Measurements from ENCODE around the gene UMAD1.

DNA sequence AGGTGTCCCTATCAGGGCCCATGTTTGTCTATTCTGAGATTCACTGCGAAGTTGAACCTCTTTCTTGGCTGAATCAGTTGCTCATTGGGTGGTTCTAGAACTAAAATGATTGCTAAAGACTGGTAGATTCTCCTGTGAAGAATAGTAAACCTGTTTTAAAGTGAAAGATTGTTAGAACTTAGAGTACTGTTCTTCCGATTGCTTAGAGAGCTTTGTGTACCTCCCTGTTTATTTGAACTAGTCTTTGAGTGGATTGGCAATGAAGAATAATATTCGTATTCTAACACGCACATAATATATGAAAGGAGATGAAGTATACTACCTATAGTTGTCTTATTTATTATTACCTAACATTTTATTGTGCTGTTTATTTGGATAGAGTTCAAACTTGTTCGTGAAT, 202.7 kb downstream of the UMAD1 start:
- TF ChIP-seq CTCF (conservative IDR thresholded peaks at IDR 0.05; ENCODE audit: low read depth in 2 of 2) = no peak
- TF ChIP-seq EZH2 (IDR thresholded peaks at IDR 0.05; ENCODE audit: low read depth, unreplicated experiment) = no peak
- no peak for TF ChIP-seq EZH2phosphoT487 (IDR thresholded peaks at IDR 0.05; ENCODE audit: unreplicated experiment)
- TF ChIP-seq POLR2AphosphoS5 (IDR thresholded peaks at IDR 0.05; ENCODE audit: low read depth) = no peak
- TF ChIP-seq CREB1 (CRISPR knock-in tag; IDR thresholded peaks at IDR 0.05; ENCODE audit: low read depth) = no peak
